IMR-90 (cell line): Measurements from ENCODE around the gene SFTA2. TPM values are rescaled to one million over a fixed set of nuclear protein-coding genes. Genes with fewer than 3 reads are reported as not detected.

Experiments used
- ATAC-seq: fragments of 200-7000 bp; cut with Tn5 transposase; 2 replicates; pipeline ENCODE4 v1.9.1; 2020; ENCODE audit warnings: low read depth, mild to moderate bottlenecking, moderate library complexity
- BruUV-seq: library from RNA; stranded (reverse); fragments of 400-500 nt; replicated peaks from 2 replicates; lab custom pipeline; 2021; lab: Mats Ljungman, UMichigan
- CTCF ChIA-PET: fragments of 300-600 bp; formaldehyde crosslinking; extraction: SDS; loops from one replicate; lab custom pipeline; 2021; ENCODE audit warnings: antibody characterized with exemption; lab: Yijun Ruan, JAX
- POLR2A ChIA-PET: fragments of 300-600 bp; sonication (Branson Sonifier 250); formaldehyde crosslinking; loops from one replicate; lab custom pipeline; 2022; ENCODE audit warnings: antibody characterized with exemption; ENCODE audit not compliant: unreplicated experiment; lab: Charles Lee
- DNase-seq: peaks from one replicate; pipeline ENCODE4 v3.0.0; 2013
- H2AFZ ChIP-seq: replicated peaks from 2 replicates; pipeline ENCODE3; 2013; ENCODE audit warnings: low read length, mild to moderate bottlenecking; ENCODE audit not compliant: poor library complexity
- H2AK5ac ChIP-seq: 2 replicates; pipeline ENCODE4 v1.6.1; 2013; ENCODE audit warnings: low read depth, low read length, inconsistent platforms
- H2AK9ac ChIP-seq: replicated peaks from 2 replicates; pipeline ENCODE3; 2013; ENCODE audit warnings: mild to moderate bottlenecking, low read depth, low read length, moderate library complexity; ENCODE audit not compliant: poor library complexity
- H2BK120ac ChIP-seq: 2 replicates; pipeline ENCODE4 v1.6.1; 2013; ENCODE audit warnings: low read depth, low read length, inconsistent platforms
- H2BK15ac ChIP-seq: 3 replicates; pipeline ENCODE4 v1.6.1; 2013; ENCODE audit warnings: low read depth, low read length, inconsistent platforms
- H2BK20ac ChIP-seq: 2 replicates; pipeline ENCODE4 v1.6.1; 2013; ENCODE audit warnings: low read depth, mild to moderate bottlenecking, inconsistent platforms, low read length, moderate library complexity
- H2BK5ac ChIP-seq: 2 replicates; pipeline ENCODE4 v1.6.1; 2013; ENCODE audit warnings: mild to moderate bottlenecking, low read depth, low read length, inconsistent platforms; ENCODE audit not compliant: poor library complexity, severe bottlenecking
- H3K14ac ChIP-seq: replicated peaks from 2 replicates; pipeline ENCODE4 v1.6.1; 2013; ENCODE audit warnings: low read depth, low read length, inconsistent platforms
- H3K18ac ChIP-seq: 2 replicates; pipeline ENCODE4 v1.6.1; 2013; ENCODE audit warnings: low read depth, low read length, control low read depth
- H3K23ac ChIP-seq: 2 replicates; pipeline ENCODE4 v1.6.1; 2013; ENCODE audit warnings: low read depth, low read length, inconsistent platforms
- H3K27ac ChIP-seq: 2 replicates; pipeline ENCODE4 v1.5.1; 2013; ENCODE audit warnings: mild to moderate bottlenecking, control low read depth, low read length; ENCODE audit not compliant: insufficient read depth
- H3K27me3 ChIP-seq: 2 replicates; pipeline ENCODE4 v1.6.1; 2013; ENCODE audit warnings: low read length; ENCODE audit not compliant: control insufficient read depth, insufficient read depth
- H3K36me3 ChIP-seq: 2 replicates; pipeline ENCODE4 v1.6.1; 2013; ENCODE audit warnings: low read length, mixed read lengths; ENCODE audit not compliant: control insufficient read depth, insufficient read depth
- H3K4ac ChIP-seq: 2 replicates; pipeline ENCODE4 v1.6.1; 2013; ENCODE audit warnings: low read depth, low read length, inconsistent platforms
- H3K4me1 ChIP-seq: 2 replicates; pipeline ENCODE4 v1.6.1; 2013; ENCODE audit warnings: low read length, mixed read lengths; ENCODE audit not compliant: control insufficient read depth, insufficient read depth
- H3K4me2 ChIP-seq: 2 replicates; pipeline ENCODE4 v1.6.1; 2013; ENCODE audit warnings: low read depth, mild to moderate bottlenecking, control low read depth, low read length, moderate library complexity
- H3K4me3 ChIP-seq: 2 replicates; pipeline ENCODE4 v1.5.1; 2013; ENCODE audit warnings: low read depth, mild to moderate bottlenecking, control low read depth, low read length, moderate library complexity; ENCODE audit not compliant: insufficient read depth
- H3K56ac ChIP-seq: 2 replicates; pipeline ENCODE4 v1.6.1; 2013; ENCODE audit warnings: low read length, inconsistent platforms; ENCODE audit not compliant: insufficient read depth; ENCODE audit errors: extremely low read depth
- H3K79me1 ChIP-seq, 2 experiments: 2 replicates each; pipeline ENCODE4 v1.6.1; 2013; ENCODE audit warnings: low read length in 2 of 2, inconsistent platforms in 1 of 2, low read depth in 1 of 2
- H3K9ac ChIP-seq: 2 replicates; pipeline ENCODE4 v1.6.1; 2013; ENCODE audit warnings: low read depth, low read length, control low read depth
- H3K9me1 ChIP-seq: 2 replicates; pipeline ENCODE4 v1.6.1; 2013; ENCODE audit warnings: low read length, inconsistent platforms; ENCODE audit not compliant: insufficient read depth
- H3K9me3 ChIP-seq: 2 replicates; pipeline ENCODE4 v1.6.1; 2013; ENCODE audit warnings: low read length; ENCODE audit not compliant: control insufficient read depth, insufficient read depth
- H4K20me1 ChIP-seq: 2 replicates; pipeline ENCODE4 v1.6.1; 2013; ENCODE audit warnings: low read length, inconsistent platforms; ENCODE audit not compliant: insufficient read depth
- H4K5ac ChIP-seq: 2 replicates; pipeline ENCODE4 v1.6.1; 2013; ENCODE audit warnings: mild to moderate bottlenecking, low read depth, low read length, control low read depth
- H4K8ac ChIP-seq, 2 experiments: 2 replicates each; pipeline ENCODE4 v1.6.1; 2013; ENCODE audit warnings: low read depth in 2 of 2, low read length in 2 of 2, control low read depth in 1 of 2, inconsistent platforms in 1 of 2
- H4K91ac ChIP-seq: 2 replicates; pipeline ENCODE4 v1.6.1; 2013; ENCODE audit warnings: low read depth, low read length, inconsistent platforms; ENCODE audit not compliant: insufficient read depth
- CHD1 ChIP-seq: IDR thresholded peaks from 2 replicates; pipeline ENCODE4 v1.6.1; 2012; ENCODE audit warnings: low read depth, low read length, improper control_type of control experiment
- WGBS, 2 experiments: methylation state at CpG; one replicate each; pipeline versions ENCODE4 v1.1.5 to v1.1.7; 2013; ENCODE audit warnings: missing lambda C conversion rate in 2 of 2; ENCODE audit not compliant: insufficient read length in 1 of 2; ENCODE audit errors: extremely low coverage in 2 of 2; 5-methylcytosine and 5-hydroxymethylcytosine counted together
- dilution Hi-C: fragments of 300-500 bp; cut with HindIII; formaldehyde crosslinking; loops from one replicate; pipeline ENCODE4 v1.14.3; 2018; ENCODE audit warnings: low sequenced_read_pairs; ENCODE audit not compliant: unreplicated experiment
- in situ Hi-C: fragments of 300-500 bp; cut with MboI; formaldehyde crosslinking; loops from 3 replicates; pipeline ENCODE4 v1.14.3; 2019; ENCODE audit warnings: low sequenced_read_pairs, inconsistent platforms, mixed read lengths
- intact Hi-C: fragments of 100-400 bp; cut with micrococcal nuclease; formaldehyde crosslinking; loops from 2 replicates; pipeline ENCODE4 v1.10.0; 2022
- polyA plus RNA-seq, 3 experiments: library from polyadenylated mRNA; depleted of rRNA; stranded (reverse); fragments of >200 nt; gene quantifications; 2 replicates each; pipeline ENCODE4 v1.2.3, GENCODE V29; 2012; ENCODE audit warnings: low replicate concordance in 1 of 3
- total RNA-seq: library from RNA; depleted of rRNA; stranded (reverse); fragments of >200 nt; gene quantifications from 2 replicates; pipeline ENCODE4 v1.2.3, GENCODE V29; 2012

SFTA2 gene
- total and polyA plus RNA-seq, 2 of the 4 experiments (the other 2 are of a cell fraction), result not detected

GRCh38 chr6:30951907-30952469, 20.0 kb upstream of the SFTA2 start:
- in situ Hi-C loops (no loop called here), dilution Hi-C loops (no loop called here)
- POLR2A ChIA-PET, result no interaction called here

More at GRCh38 chr6:30951907-30952469, 20.0 kb upstream of the SFTA2 start:
- no peak overlapping the region for H3K9ac ChIP-seq
- H3K36me3 ChIP-seq, result no peaks in the 10 kb centered on the region
- 83% methylated on average over 1 of the region's 5 CpGs; no CpG with 5 or more reads in 1 of the 2 experiments for WGBS, 2 experiments
- no peak overlapping the region for H3K27ac ChIP-seq
- H2AFZ ChIP-seq, result no peak overlapping the region
- CTCF ChIA-PET, result no interaction called here
- H2BK5ac ChIP-seq, result no peak overlapping the region
- no peak overlapping the region for H3K18ac ChIP-seq
- no peak overlapping the region for H4K91ac ChIP-seq
- no peaks in the 10 kb centered on the region for H4K20me1 ChIP-seq
- H3K23ac ChIP-seq, result no peak overlapping the region
- H2AK5ac ChIP-seq, result no peak overlapping the region
- H3K9me1 ChIP-seq, result peaks cover 6% of the 10 kb centered on the region; the same call in 1 of the 2 replicates
- BruUV-seq, result no TSS peak
- peaks cover 9% of the 10 kb centered on the region for H3K9me3 ChIP-seq
- ATAC-seq (no peak), DNase-seq (no peak)
- no peak overlapping the region for H3K14ac ChIP-seq
- intact Hi-C loops, result no loop called here
- H4K5ac ChIP-seq, result no peak overlapping the region
- H3K4me2 ChIP-seq, result no peak overlapping the region
- H3K27me3 ChIP-seq, result peaks cover 68% of the 10 kb centered on the region
- H4K8ac ChIP-seq, result no peak overlapping the region
- H2AK9ac ChIP-seq, result no peak overlapping the region
- no peaks in the 10 kb centered on the region for H3K79me1 ChIP-seq
- H2BK20ac ChIP-seq, result no peak overlapping the region
- H3K4me3 ChIP-seq, result no peak overlapping the region
- no peak overlapping the region for H3K4ac ChIP-seq
- H3K56ac ChIP-seq, result no peak overlapping the region
- no peak overlapping the region for H2BK15ac ChIP-seq
- H3K4me1 ChIP-seq, result no peaks in the 10 kb centered on the region
- no peak overlapping the region for H2BK120ac ChIP-seq
- TF ChIP-seq CHD1, result no peak
